ENCODE measurements around the gene PCDH15. TPM values are rescaled to one million over a fixed set of nuclear protein-coding genes. Genes with fewer than 3 reads are reported as not detected.

PCDH15 gene
- total and polyA plus RNA-seq, 8 donors, result 0.58 to 2.1 (median 1.2) TPM

DNA sequence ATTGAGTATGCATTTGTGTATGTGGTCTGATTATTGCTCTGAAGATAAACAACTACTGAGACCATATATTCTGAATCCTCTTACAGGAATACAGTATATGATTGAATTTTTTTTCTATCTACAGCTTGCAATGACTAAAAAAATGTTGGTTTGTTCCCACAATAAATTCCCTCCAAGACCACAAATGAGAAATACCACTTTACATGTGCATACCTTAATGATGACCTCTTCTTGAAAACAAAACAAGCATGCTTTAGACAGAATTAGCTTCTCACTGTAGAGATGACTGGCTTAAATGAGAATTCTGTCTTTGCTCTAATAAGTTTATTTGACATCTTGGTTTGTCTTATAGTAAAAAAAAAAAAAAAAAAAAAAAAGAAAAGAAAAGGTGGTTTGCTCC is 241.5 kb downstream of the PCDH15 start:
- no peak for ATAC-seq
- no peak for DNase-seq
- TF ChIP-seq, protein P1, sequence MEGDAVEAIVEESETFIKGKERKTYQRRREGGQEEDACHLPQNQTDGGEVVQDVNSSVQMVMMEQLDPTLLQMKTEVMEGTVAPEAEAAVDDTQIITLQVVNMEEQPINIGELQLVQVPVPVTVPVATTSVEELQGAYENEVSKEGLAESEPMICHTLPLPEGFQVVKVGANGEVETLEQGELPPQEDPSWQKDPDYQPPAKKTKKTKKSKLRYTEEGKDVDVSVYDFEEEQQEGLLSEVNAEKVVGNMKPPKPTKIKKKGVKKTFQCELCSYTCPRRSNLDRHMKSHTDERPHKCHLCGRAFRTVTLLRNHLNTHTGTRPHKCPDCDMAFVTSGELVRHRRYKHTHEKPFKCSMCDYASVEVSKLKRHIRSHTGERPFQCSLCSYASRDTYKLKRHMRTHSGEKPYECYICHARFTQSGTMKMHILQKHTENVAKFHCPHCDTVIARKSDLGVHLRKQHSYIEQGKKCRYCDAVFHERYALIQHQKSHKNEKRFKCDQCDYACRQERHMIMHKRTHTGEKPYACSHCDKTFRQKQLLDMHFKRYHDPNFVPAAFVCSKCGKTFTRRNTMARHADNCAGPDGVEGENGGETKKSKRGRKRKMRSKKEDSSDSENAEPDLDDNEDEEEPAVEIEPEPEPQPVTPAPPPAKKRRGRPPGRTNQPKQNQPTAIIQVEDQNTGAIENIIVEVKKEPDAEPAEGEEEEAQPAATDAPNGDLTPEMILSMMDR (IDR thresholded peaks at IDR 0.05), result no peak

DNA sequence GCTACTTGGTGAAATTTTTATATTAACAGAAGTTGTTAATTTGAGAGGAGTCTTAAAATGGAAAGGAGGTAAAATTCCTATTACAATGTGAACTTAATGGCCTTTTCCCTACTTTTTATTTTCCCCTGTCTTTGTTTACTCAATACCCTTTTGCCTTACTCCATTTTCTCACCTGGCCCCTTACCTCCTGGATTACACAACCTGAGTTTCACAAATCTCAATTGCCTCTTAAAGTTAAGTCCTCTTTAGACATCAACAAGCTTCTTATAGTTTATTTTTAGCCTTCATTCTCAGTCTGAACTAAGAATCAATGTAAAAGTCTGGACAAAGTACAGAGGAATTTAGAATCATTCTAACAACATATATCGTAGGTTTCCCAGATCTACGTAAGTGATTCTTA is 247.0 kb downstream of the PCDH15 start:
- Histone ChIP-seq H3K27ac (no peak overlapping the region), H3K36me3 (no peaks in the 10 kb centered on the region), H3K27me3 (no peaks in the 10 kb centered on the region), H3K4me1 (no peaks in the 10 kb centered on the region), H3K9me3 (no peaks in the 10 kb centered on the region), H3K4me3 (no peak overlapping the region)
- TF ChIP-seq, protein P1 (IDR thresholded peaks at IDR 0.05), result no peak
- ATAC-seq, result peak; percentile 79
- intact Hi-C loops (cut with DNase I), result no loop called here
- peak in 1 of 4 donors; percentile 36 for DNase-seq

More for the DNA sequence above, 241.5 kb downstream of the PCDH15 start:
- H3K9me3 ChIP-seq, result no peaks in the 10 kb centered on the region
- no peak overlapping the region for H3K27ac ChIP-seq
- H3K4me1 ChIP-seq, result no peaks in the 10 kb centered on the region
- H3K4me3 ChIP-seq, result no peak overlapping the region
- H3K27me3 ChIP-seq, result no peaks in the 10 kb centered on the region
- intact Hi-C loops (cut with DNase I), result no loop called here
- no peaks in the 10 kb centered on the region for H3K36me3 ChIP-seq

DNA sequence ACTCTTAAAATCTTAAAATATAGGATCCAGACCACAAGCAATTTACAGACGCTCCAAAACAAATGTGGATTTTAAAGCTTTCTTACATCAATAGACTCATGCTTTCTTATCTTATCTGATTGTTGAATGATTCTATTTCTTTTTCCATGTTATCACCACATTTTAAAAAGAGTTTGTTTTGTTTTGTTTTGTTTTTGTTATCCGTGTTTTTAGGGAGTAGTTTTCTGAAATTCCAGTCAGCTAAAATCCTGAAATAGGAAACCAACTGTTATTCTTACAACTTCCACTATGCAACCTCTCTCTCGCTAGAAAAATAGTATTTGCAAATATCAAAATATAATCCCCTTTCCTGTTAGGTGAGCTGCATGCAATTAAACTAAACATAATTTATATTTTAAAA is 251.0 kb downstream of the PCDH15 start:
- no peak overlapping the region for H3K4me3 ChIP-seq
- H3K27me3 ChIP-seq, result no peaks in the 10 kb centered on the region
- intact Hi-C loops (cut with DNase I), result no loop called here
- no peak for DNase-seq
- H3K4me1 ChIP-seq, result no peaks in the 10 kb centered on the region
- no peaks in the 10 kb centered on the region for H3K9me3 ChIP-seq
- TF ChIP-seq, protein P1 (IDR thresholded peaks at IDR 0.05), result no peak
- no peak overlapping the region for H3K27ac ChIP-seq
- no peaks in the 10 kb centered on the region for H3K36me3 ChIP-seq
- ATAC-seq, result no peak

DNA sequence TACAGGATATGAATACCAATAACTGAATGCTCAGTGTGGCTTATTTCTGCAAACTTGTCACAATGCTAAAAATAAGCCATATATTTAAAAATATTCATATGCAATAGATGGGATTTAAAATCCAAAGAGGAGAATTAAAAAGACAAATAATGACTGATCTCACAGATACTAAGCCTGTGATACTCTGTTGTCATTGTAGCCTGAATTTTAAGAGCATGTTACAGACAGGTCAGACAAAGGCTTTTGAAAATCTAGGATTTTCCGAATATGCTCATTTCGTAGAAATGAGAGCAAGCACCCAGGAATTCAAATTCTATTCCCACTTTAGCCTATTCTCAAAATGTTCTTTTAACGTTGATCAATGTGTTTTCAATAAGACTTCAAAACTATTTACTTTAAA is 269.7 kb downstream of the PCDH15 start:
- Histone ChIP-seq H3K27me3 (no peaks in the 10 kb centered on the region), H3K36me3 (no peaks in the 10 kb centered on the region), H3K4me1 (no peaks in the 10 kb centered on the region), H3K9me3 (no peaks in the 10 kb centered on the region), H3K4me3 (no peak overlapping the region), H3K27ac (no peak overlapping the region)
- DNase-seq, result no peak
- TF ChIP-seq, protein P1 (IDR thresholded peaks at IDR 0.05), result no peak
- intact Hi-C loops (cut with DNase I), result no loop called here
- no peak for ATAC-seq

DNA sequence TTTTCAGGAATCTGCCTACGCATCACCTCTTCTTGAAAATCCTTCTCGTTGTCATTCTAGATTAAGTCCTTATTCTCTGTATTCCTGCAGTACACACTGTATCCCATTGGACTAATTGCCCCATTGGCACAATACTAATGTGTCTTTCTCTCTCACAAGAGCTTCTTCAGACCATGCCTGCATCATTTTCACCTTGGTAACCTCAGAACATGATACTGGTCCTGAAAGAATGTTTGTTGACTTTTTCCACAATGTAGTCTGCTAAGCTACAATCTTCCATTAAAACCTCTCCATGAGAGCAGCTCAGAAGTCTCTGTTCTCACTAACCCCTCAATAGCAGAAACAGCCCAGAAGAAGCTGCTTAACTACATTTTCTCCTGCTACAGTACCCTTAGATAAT is 270.7 kb downstream of the PCDH15 start:
- no peak for ATAC-seq
- intact Hi-C loops (cut with DNase I), result no loop called here
- DNase-seq, result no peak
- no peaks in the 10 kb centered on the region for H3K27me3 ChIP-seq
- no peaks in the 10 kb centered on the region for H3K4me1 ChIP-seq
- peaks cover 0 to 1% of the 10 kb centered on the region in 2 donors for H3K9me3 ChIP-seq
- H3K27ac ChIP-seq, result no peak overlapping the region
- H3K4me3 ChIP-seq, result no peak overlapping the region
- TF ChIP-seq, protein P1 (IDR thresholded peaks at IDR 0.05), result no peak
- H3K36me3 ChIP-seq, result no peaks in the 10 kb centered on the region

Measured in left lung (tissue), 10 donors.